BJ (cell line): ENCODE measurements around the gene PLPP1. TPM values are rescaled to one million over a fixed set of nuclear protein-coding genes. Genes with fewer than 3 reads are reported as not detected.

Experiments used
- CTCF ChIA-PET: fragments of 350-600 bp; formaldehyde crosslinking; extraction: SDS; loops from one replicate; lab custom pipeline; 2021; ENCODE audit warnings: antibody characterized with exemption, inconsistent platforms; lab: Yijun Ruan, JAX
- POLR2A ChIA-PET: fragments of 300-600 bp; sonication (Branson Sonifier 250); formaldehyde crosslinking; extraction: SDS; loops from one replicate; lab custom pipeline; 2021; ENCODE audit warnings: antibody characterized with exemption; lab: Charles Lee
- DNase-seq: peaks from one replicate; pipeline ENCODE4 v3.0.0-alpha.2; 2011; ENCODE audit warnings: low read depth
- H3K27me3 ChIP-seq: 2 replicates; pipeline ENCODE4 v1.6.0; 2011; ENCODE audit warnings: low read length; ENCODE audit not compliant: control insufficient read depth, insufficient read depth
- H3K36me3 ChIP-seq: 2 replicates; pipeline ENCODE4 v1.5.1; 2011; ENCODE audit warnings: low read length; ENCODE audit not compliant: control insufficient read depth, insufficient read depth
- H3K4me3 ChIP-seq: 2 replicates; pipeline ENCODE4 v1.5.1; 2011; ENCODE audit warnings: low read depth, mild to moderate bottlenecking, control low read depth, low read length
- CTCF ChIP-seq: IDR thresholded peaks from 2 replicates; pipeline ENCODE4 v1.5.1; 2011; ENCODE audit warnings: low read depth, mild to moderate bottlenecking, control low read depth, inconsistent platforms, low read length, moderate library complexity; ENCODE audit not compliant: insufficient read depth
- polyA plus RNA-seq: library from polyadenylated mRNA; depleted of rRNA; stranded (reverse); fragments of >200 nt; gene quantifications from 2 replicates; pipeline ENCODE4 v1.2.3, GENCODE V29; 2011

Gene PLPP1
- polyA plus RNA-seq, 1 experiment, result 43.1 TPM

DNA sequence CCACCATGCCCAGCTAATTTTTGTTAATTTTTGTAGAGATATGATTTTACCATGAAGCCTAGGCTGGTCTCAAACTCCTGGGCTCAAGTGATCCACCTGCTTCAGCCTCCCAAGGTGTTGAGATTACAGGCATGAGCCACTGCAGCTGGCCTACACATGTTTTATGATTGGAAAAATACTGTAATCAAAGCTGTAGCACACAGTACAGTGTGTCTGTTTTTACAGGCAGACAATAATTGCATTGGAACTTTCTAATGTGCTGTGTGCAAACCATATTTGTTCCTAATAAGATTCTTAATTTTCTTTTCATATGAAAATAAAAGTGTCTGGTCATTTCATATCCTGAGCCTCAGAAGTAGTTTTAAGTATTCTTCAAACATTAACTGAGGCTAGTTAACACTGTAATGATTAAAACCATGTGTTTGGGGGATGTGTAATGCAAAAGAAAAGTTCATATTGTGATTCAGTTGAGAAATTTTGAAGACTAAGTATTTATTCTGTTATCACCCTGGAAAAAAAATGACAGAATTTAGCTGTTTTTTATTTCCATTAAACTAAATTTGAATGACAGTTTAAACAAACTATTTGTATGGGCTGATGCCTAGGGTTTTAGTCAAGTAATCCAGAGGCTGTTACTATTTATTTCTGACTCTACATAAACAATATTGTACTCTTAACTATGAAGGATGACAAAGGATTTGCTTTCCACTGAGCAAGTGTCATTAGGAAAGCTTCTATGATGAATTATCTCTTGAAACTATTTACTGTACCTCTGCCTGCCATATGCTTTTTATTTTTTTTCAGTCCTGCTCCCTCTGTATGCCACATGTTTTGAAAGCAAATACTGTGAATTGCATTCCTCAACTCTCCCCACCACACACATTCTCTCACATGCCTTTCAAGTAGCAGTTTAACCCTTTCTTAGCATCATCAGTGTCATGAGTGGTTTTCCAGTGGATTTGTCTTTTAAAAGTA lies 115.5 kb downstream of the PLPP1 start:
- peak; percentile 74 for DNase-seq
- Histone ChIP-seq H3K4me3 (no peak overlapping the region), H3K36me3 (0 out of 2 replicates have a peak, but pooled peaks cover 3% of the 10 kb centered on the region), H3K27me3 (no peaks in the 10 kb centered on the region)
- TF ChIP-seq CTCF, result no peak
- POLR2A ChIA-PET, result interaction anchor here (0.5 to 0.6 kb wide), 3 partner anchors 20 to 180 kb away, joined by 3 to 4 read pairs (median 4); no protein-coding TSS in a partner anchor
- CTCF ChIA-PET, result interaction anchor here (0.6 to 2.4 kb wide), 8 partner anchors 9 to 275 kb away, joined by 3 to 7 read pairs (median 4); no protein-coding TSS in a partner anchor

- H3K36me3 ChIP-seq, result no peaks in the 10 kb centered on the region
- DNase-seq, result no peak
- no peak overlapping the region for H3K4me3 ChIP-seq
- TF ChIP-seq CTCF, result no peak
- POLR2A ChIA-PET, result interaction anchor here (0.5 kb wide), 1 partner anchor 273 kb away, joined by 6 read pairs; no protein-coding TSS in a partner anchor
- CTCF ChIA-PET, result interaction anchor here (1.4 kb wide), 2 partner anchors 8 to 10 kb away, joined by 3 to 5 read pairs; no protein-coding TSS in a partner anchor
- no peaks in the 10 kb centered on the region for H3K27me3 ChIP-seq
These were observed 118.5 kb downstream of the PLPP1 start for GRCh38 chr5:55416306-55416705.

DNA sequence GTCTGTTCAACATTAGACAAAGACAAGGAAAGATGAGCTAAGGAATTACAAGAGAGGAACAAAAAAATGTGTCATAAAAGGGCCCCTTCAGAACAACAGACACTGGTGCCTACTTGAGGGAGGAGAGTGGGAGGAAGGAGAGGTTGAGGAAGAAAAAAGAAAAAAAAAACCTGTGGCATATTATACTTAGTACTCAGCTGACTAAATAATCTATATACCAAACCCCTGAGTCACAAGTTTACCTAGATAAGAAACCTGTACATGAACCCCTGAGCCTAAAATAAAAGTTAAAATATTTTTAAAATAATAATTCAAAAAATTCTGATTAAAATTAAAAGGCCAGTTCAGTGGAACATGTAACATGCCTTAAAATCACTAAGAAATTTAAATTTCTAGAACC lies 119.7 kb downstream of the PLPP1 start:
- Histone ChIP-seq H3K4me3 (no peak overlapping the region), H3K36me3 (no peaks in the 10 kb centered on the region), H3K27me3 (no peaks in the 10 kb centered on the region)
- no peak for TF ChIP-seq CTCF
- ChIA-PET CTCF (interaction anchor here (0.6 to 1.7 kb wide), 3 partner anchors 10 to 241 kb away, joined by 3 to 6 read pairs (median 3); no protein-coding TSS in a partner anchor), POLR2A (no interaction called here)
- DNase-seq, result no peak

- no peak overlapping the region for H3K4me3 ChIP-seq
- DNase-seq, result no peak
- H3K36me3 ChIP-seq, result no peaks in the 10 kb centered on the region
- no peak for TF ChIP-seq CTCF
- ChIA-PET CTCF (interaction anchor here (0.5 to 1.7 kb wide), 5 partner anchors 11 to 278 kb away, joined by 3 to 6 read pairs (median 3); no protein-coding TSS in a partner anchor), POLR2A (no interaction called here)
- no peaks in the 10 kb centered on the region for H3K27me3 ChIP-seq
These were observed 121.1 kb downstream of the PLPP1 start for GRCh38 chr5:55413644-55414043.

GRCh38 chr5:55411876-55412275 lies 122.9 kb downstream of the PLPP1 start:
- Histone ChIP-seq H3K27me3 (no peaks in the 10 kb centered on the region), H3K36me3 (no peaks in the 10 kb centered on the region), H3K4me3 (no peak overlapping the region)
- ChIA-PET CTCF (no interaction called here), POLR2A (no interaction called here)
- no peak for DNase-seq
- no peak for TF ChIP-seq CTCF
